Measurements from ENCODE around the gene MVB12B.

DNA sequence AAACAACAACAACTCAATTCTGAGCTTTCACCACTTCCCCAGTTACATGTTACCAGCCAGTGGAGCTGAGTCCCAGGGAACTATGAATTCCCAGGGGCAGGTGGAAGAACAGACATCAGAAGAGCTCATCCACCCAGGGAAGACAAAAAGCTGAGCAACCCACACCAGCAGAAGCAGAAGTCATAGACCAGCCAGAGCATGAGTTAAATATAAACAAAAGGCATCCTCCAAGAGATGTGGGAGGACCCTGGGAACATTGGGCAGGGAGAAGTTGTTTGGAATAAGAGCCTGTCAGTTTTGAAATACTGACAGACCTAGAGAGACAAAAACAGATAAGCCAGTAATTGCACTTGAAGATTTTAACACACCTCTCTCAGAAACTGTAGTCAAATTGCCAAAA, 184.8 kb downstream of the MVB12B start:
- TF ChIP-seq, protein P1, sequence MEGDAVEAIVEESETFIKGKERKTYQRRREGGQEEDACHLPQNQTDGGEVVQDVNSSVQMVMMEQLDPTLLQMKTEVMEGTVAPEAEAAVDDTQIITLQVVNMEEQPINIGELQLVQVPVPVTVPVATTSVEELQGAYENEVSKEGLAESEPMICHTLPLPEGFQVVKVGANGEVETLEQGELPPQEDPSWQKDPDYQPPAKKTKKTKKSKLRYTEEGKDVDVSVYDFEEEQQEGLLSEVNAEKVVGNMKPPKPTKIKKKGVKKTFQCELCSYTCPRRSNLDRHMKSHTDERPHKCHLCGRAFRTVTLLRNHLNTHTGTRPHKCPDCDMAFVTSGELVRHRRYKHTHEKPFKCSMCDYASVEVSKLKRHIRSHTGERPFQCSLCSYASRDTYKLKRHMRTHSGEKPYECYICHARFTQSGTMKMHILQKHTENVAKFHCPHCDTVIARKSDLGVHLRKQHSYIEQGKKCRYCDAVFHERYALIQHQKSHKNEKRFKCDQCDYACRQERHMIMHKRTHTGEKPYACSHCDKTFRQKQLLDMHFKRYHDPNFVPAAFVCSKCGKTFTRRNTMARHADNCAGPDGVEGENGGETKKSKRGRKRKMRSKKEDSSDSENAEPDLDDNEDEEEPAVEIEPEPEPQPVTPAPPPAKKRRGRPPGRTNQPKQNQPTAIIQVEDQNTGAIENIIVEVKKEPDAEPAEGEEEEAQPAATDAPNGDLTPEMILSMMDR (IDR thresholded peaks at IDR 0.05) = no peak
- no peak for TF ChIP-seq ZFX (IDR thresholded peaks at IDR 0.05; ENCODE audit: borderline replicate concordance)

Data from 22Rv1 (cell line).